Ecto neural progenitor cell (in vitro differentiated cells): ENCODE measurements around the gene CLNK.

Experiments
- DNase-seq: peaks from one replicate; pipeline ENCODE4 v3.0.0-alpha.2; 2018; ENCODE audit warnings: low spot score

The CLNK gene

GRCh38 chr4:10608501-10609219 is 75.9 kb downstream of the CLNK start:
- no peak for DNase-seq

GRCh38 chr4:10607206-10607605 is 77.4 kb downstream of the CLNK start:
- DNase-seq = no peak

- DNase-seq = no peak
Measured at GRCh38 chr4:10606483-10607155, 77.9 kb downstream of the CLNK start.

- DNase-seq = no peak
Measured at GRCh38 chr4:10605746-10606482, 78.7 kb downstream of the CLNK start.

- DNase-seq = no peak
Measured at GRCh38 chr4:10605031-10605430, 79.5 kb downstream of the CLNK start.

DNA sequence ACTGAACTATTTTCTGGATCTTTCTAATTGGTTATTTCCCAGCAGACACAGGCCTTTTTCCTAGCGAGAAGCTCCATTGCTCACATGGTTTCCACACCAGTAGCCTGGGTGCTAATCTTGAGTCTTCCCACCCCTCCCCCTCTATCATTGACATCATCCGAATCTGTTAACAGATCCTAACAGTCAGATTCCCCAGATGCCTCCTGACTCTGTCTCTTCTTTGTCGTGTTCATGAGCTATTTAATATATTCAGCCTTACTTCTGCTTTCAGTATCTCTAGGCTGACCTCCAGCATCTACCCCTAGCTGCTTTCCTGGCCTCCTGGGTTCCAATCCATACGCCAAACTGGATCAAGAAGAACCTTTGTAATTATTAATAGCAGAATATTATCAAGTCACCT is 85.0 kb downstream of the CLNK start:
- no peak for DNase-seq

- DNase-seq = no peak
Measured at GRCh38 chr4:10598829-10599228, 85.7 kb downstream of the CLNK start.

GRCh38 chr4:10596586-10597290 is 87.8 kb downstream of the CLNK start:
- no peak for DNase-seq

DNA sequence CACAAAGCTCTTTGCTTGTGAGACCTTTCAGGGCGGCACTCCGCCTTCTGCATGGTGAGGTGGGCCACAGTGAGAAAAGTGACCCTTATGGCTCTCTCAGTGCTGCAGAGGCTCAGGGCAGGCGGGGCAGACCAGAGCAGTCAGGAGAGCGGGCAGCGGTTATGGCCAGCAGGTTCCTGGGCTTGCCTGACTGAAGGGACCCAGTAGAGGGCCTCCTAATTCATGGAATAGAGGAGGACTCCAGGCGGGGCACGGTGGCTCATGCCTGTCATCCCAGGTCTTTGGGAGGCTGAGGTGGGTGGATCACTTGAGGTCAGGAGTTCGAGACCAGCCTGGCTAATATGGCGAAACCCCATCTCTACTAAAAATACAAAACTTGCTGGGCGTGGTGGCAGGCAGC is 91.4 kb downstream of the CLNK start:
- DNase-seq = no peak

DNA sequence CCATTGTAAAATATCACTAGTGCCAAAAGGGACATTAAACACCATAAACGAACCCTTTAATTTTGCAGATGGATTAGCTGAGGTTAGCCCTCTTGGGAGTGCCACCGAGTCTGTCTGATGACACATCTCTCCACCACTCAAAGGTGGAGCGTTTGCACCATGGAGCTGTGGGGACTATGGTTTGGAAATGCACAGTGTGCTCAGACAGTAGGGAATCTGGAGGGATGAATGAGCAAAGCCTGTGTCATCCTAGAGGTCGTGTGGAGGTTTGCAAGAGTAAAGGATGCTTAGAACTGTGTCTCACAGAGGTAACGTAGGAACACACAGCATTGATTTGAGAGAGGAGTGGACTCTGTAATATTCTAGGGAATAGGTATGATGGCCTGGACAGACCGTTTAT is 93.7 kb downstream of the CLNK start:
- DNase-seq = no peak

DNA sequence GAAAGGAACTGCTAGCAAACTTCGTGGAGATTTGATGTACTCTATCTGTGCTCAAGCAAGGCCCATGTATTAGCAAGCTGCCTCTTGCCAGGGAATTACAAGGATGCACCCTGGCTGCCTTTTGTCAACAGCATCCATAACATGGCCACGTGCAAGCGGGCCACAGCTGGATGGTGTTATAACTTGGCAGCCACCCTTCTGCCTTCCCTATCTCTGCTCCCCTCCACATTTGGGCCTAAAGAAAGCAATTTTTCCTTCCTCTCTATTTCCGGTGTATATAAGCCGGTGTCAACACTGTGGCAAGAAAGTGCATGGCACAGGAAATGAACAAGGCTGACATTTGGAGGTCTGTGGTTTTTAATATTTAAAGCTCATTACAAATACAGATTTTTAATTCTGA is 94.8 kb downstream of the CLNK start:
- DNase-seq = no peak

DNA sequence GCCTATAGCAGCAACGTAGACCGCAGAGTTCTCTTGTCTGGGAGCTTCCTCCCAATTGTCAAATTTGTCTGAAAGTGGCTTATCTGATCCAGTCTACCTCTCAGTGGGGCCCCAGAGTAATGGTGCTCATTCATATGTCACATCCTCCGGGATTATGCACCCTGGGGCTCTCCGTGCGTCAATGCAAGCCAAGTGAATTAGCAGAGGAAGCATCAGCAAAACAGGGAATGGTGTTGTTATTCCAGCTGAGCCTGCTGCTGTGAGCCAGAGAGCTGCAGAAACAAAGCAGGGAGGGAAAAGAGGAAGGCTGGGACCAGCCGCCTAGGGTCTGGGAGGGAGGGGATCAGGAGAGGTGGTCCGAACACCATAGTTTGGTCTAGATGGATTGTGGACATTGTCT is 95.2 kb downstream of the CLNK start:
- no peak for DNase-seq

- no peak for DNase-seq
Measured at GRCh38 chr4:10587697-10588096, 96.9 kb downstream of the CLNK start.

DNA sequence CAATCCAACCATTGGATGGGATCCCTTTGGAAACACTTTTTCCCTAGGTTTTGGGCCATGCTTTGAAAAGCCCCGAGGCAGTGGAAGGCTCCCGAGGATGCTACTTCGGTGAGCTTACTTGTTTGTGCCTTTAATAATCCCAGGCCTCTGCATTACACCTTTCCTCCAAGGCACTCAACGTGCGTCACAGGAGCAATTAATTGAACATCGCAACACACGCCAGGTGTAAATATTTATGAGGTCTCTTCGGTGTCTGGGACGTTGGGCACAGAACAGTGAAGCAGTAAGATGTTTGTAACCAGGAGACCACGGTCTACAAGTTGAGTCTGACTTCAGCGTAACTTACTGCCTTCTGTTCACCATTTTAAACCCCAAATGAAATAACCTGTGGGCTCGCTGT is 97.3 kb downstream of the CLNK start:
- DNase-seq = no peak

- DNase-seq = no peak
Measured at GRCh38 chr4:10584042-10584441, 100.5 kb downstream of the CLNK start.

- no peak for DNase-seq
Measured at GRCh38 chr4:10582951-10583350, 101.6 kb downstream of the CLNK start.

- DNase-seq = no peak
Measured at GRCh38 chr4:10582059-10582686, 102.4 kb downstream of the CLNK start.

DNA sequence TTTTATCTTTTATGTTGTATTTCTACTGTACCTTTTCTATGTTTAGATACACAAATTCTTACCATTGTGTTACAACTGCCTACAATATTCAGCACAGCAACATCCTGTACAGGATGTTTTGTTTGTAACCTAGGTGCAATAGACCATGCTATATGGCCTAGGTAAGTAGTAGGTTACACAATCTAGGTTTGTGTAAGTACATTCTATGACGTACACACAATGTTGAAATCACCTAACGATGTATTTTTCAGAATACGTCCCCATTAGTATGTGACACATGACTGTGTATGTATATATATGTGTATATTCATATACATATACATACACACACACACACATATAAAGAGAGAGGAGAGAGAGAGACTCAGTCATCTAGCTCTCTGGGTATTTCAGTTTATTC is 103.5 kb downstream of the CLNK start:
- no peak for DNase-seq

DNA sequence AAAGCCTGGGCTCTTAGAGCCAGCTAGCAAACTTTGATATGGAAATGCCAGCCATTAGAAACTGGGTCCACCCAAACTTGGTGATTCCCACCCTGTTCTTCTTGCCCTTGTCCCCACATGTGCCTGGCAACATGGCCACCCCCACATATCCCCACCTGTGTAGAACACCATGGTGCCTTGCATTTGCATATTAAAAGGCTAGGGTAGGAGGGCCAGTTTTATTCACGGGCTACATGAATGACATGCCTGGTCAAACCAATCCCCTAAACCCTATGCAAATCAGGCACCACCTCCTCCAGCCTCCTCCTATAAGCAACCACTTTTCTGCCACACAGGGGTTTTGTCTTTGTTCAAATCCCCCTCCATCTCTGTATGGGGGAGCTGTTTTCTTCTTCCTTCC is 104.9 kb downstream of the CLNK start:
- DNase-seq = no peak

DNA sequence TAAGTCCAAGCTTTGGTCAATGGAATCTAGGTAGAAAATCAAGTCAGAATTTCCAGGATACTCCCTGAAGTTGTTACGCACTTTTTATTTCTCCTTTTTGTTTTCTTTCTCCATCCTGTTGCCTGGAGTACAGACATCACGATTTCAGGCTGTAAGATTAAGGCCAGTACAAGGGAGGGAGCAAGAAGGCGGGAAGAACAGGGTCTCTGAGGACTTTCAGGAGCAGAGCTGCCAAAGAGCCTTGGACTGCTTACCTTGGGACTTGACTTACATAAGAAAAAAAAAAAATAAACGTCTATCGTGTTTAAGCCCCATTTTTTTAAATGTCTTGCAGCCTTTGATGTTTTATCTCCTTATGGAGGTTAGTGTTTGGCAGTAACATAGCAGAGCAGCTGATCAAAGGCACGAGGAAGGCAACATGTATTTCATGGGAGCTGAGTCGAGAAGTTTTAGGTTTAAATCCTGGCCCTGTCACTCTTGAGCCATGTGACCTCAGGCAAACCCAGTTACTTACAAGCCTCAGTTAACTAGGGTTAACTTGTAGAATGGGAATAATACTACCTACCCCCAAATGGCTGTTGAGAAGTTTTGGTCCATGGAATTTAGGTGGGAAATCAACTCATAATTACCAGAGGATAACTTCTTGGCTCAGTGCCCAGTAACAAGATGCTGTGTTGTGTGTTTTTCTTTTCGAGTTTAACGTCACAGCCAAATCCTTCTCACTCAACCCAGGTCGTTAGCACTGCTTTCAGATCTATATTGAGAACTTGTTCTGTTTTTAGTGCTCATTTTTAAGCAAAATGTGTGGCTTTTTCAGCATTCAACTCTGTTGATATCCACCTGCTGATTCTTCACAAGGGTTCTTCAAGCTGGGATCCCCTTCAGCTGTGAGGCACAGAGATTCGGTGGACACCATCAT is 106.8 kb downstream of the CLNK start:
- DNase-seq = no peak

GRCh38 chr4:10577018-10577417 is 107.5 kb downstream of the CLNK start:
- DNase-seq = no peak
